GM12878 (cell line): ENCODE measurements around the gene SYNPR. TPM values are rescaled to one million over a fixed set of nuclear protein-coding genes. Genes with fewer than 3 reads are reported as not detected.

Experiments used
- ATAC-seq: fragments of 200-7000 bp; cut with Tn5 transposase; 3 replicates; pipeline ENCODE4 v1.9.1; 2020; ENCODE audit warnings: mild to moderate bottlenecking, moderate library complexity
- BruUV-seq: library from RNA; stranded (reverse); fragments of 400-500 nt; replicated peaks from 2 replicates; lab custom pipeline; 2021; lab: Mats Ljungman, UMichigan
- CTCF ChIA-PET: fragments of 300-600 bp; sonication (Branson Sonifier 250); formaldehyde crosslinking; extraction: SDS; loops from one replicate; lab custom pipeline; 2021; ENCODE audit warnings: inconsistent platforms; lab: Yijun Ruan, JAX
- POLR2A ChIA-PET: fragments of 350-600 bp; formaldehyde crosslinking; extraction: SDS; loops from one replicate; lab custom pipeline; 2021; ENCODE audit warnings: inconsistent platforms; lab: Charles Lee
- RAD21 ChIA-PET: fragments of 300-600 bp; sonication (Branson Sonifier 250); formaldehyde crosslinking; loops from one replicate; lab custom pipeline; 2023; ENCODE audit warnings: antibody characterized with exemption; ENCODE audit not compliant: unreplicated experiment; lab: Charles Lee
- SMC1A ChIA-PET: fragments of 300-600 bp; sonication (Branson Sonifier 250); formaldehyde crosslinking; loops from one replicate; lab custom pipeline; 2023; ENCODE audit not compliant: unreplicated experiment, uncharacterized antibody; lab: Charles Lee
- DNase-seq: peaks from one replicate; pipeline ENCODE4 v3.0.0-alpha.2; 2011; ENCODE audit warnings: low read depth, low spot score
- FAIRE-seq: peaks from 3 replicates; lab custom pipeline; 2011; peaks lifted over from hg19 to GRCh38; lab: Jason Lieb, UNC
- H2AFZ ChIP-seq: 2 replicates; pipeline ENCODE4 v1.6.0; 2011; ENCODE audit warnings: low read depth, low read length, control low read depth; ENCODE audit not compliant: control insufficient read depth
- H3K27ac ChIP-seq: 2 replicates; pipeline ENCODE4 v1.5.1; 2011; ENCODE audit warnings: control low read depth; ENCODE audit not compliant: control insufficient read depth, insufficient read depth
- H3K27me3 ChIP-seq, 2 experiments: replicated peaks in 1 of 2; 2 replicates each; pipeline versions ENCODE4 v1.6.0 to v1.6.1; 2011; ENCODE audit warnings: low read length in 1 of 2; ENCODE audit not compliant: control insufficient read depth in 2 of 2, insufficient read depth in 2 of 2
- H3K36me3 ChIP-seq, 2 experiments: 2 replicates each; pipeline ENCODE4 v1.5.1; 2011; ENCODE audit warnings: low read length in 1 of 2; ENCODE audit not compliant: control insufficient read depth in 2 of 2, insufficient read depth in 2 of 2
- H3K4me1 ChIP-seq: 2 replicates; pipeline ENCODE4 v1.6.1; 2011; ENCODE audit warnings: mild to moderate bottlenecking, low read length, moderate library complexity, mixed read lengths; ENCODE audit not compliant: control insufficient read depth, insufficient read depth
- H3K4me2 ChIP-seq: 2 replicates; pipeline ENCODE4 v1.6.0; 2011; ENCODE audit warnings: control low read depth; ENCODE audit not compliant: control insufficient read depth, insufficient read depth
- H3K4me3 ChIP-seq: fragments of 200-600 bp; sonication (generic); 2 replicates; pipeline ENCODE4 v1.5.1; 2016
- H3K79me2 ChIP-seq: 2 replicates; pipeline ENCODE4 v1.6.0; 2011; ENCODE audit warnings: low read length; ENCODE audit not compliant: control insufficient read depth, insufficient read depth
- H3K9ac ChIP-seq: 2 replicates; pipeline ENCODE4 v1.8.0; 2011; ENCODE audit warnings: low read length, control low read depth, mixed read lengths; ENCODE audit not compliant: control insufficient read depth, insufficient read depth
- H3K9me3 ChIP-seq: replicated peaks from 3 replicates; pipeline ENCODE4 v1.5.1; 2011; ENCODE audit warnings: mild to moderate bottlenecking, low read length; ENCODE audit not compliant: control insufficient read depth, insufficient read depth
- H4K20me1 ChIP-seq: 2 replicates; pipeline ENCODE4 v1.6.0; 2011; ENCODE audit not compliant: control insufficient read depth, insufficient read depth
- FOXM1 ChIP-seq: IDR thresholded peaks from 2 replicates; pipeline ENCODE4 v1.6.1; 2012; ENCODE audit warnings: low read depth, mild to moderate bottlenecking, inconsistent platforms, low read length, moderate library complexity
- MYB ChIP-seq: fragments of 150-350 bp; IDR thresholded peaks from 2 replicates; pipeline ENCODE4 v1.6.1; 2014; ENCODE audit warnings: mild to moderate bottlenecking, low read depth, low read length, borderline replicate concordance
- MYC ChIP-seq: IDR thresholded peaks from 2 replicates; pipeline ENCODE4 v1.6.1; 2011; ENCODE audit warnings: mild to moderate bottlenecking, low read length, moderate library complexity, inconsistent platforms; ENCODE audit not compliant: insufficient read depth, insufficient replicate concordance, insufficient read length, severe bottlenecking
- NFXL1 ChIP-seq: fragments of 450-650 bp; IDR thresholded peaks from 2 replicates; pipeline ENCODE4 v1.6.1; 2017; ENCODE audit warnings: antibody characterized with exemption, mild to moderate bottlenecking, borderline replicate concordance
- NFYB ChIP-seq: IDR thresholded peaks from 2 replicates; pipeline ENCODE4 v1.6.1; 2011; ENCODE audit warnings: low read depth, mild to moderate bottlenecking, low read length, improper control_type of control experiment, moderate library complexity; ENCODE audit not compliant: insufficient read depth
- PAX8 ChIP-seq: fragments of 450-650 bp; IDR thresholded peaks from 2 replicates; pipeline ENCODE4 v1.6.1; 2017; ENCODE audit warnings: mild to moderate bottlenecking, moderate library complexity
- RELA ChIP-seq: fragments of 450-650 bp; IDR thresholded peaks from 2 replicates; pipeline ENCODE4 v1.8.0; 2014; ENCODE audit warnings: borderline replicate concordance; ENCODE audit not compliant: partially characterized antibody
- SIX5 ChIP-seq: IDR thresholded peaks from 2 replicates; pipeline ENCODE4 v1.6.1; 2011; ENCODE audit warnings: mild to moderate bottlenecking, low read depth, low read length, moderate library complexity; ENCODE audit not compliant: severe bottlenecking
- TAF1 ChIP-seq: IDR thresholded peaks from 2 replicates; pipeline ENCODE4 v1.6.1; 2011; ENCODE audit warnings: mild to moderate bottlenecking, low read depth, low read length, borderline replicate concordance
- ZNF24 ChIP-seq: fragments of 450-650 bp; IDR thresholded peaks from 2 replicates; pipeline ENCODE4 v1.6.1; 2017; ENCODE audit warnings: antibody characterized with exemption, mild to moderate bottlenecking
- ZNF274 ChIP-seq: IDR thresholded peaks from one replicate; pipeline ENCODE4 v1.8.0; 2011; ENCODE audit not compliant: insufficient read length, insufficient read depth
- in situ Hi-C: fragments of 300-500 bp; cut with MboI; formaldehyde crosslinking; loops from 9 replicates; pipeline ENCODE4 v1.14.3; 2018; ENCODE audit warnings: mixed read lengths
- intact Hi-C: fragments of 100-400 bp; cut with micrococcal nuclease; formaldehyde crosslinking; loops from one replicate; pipeline ENCODE4 v1.14.2; 2022; ENCODE audit not compliant: unreplicated experiment
- polyA plus RNA-seq, 11 experiments: library from polyadenylated mRNA; depleted of rRNA in 4 of 11; unstranded in 6 of 11; stranded (reverse) in 5 of 11; fragments of >200 nt; fragmentation: Nextera tagmentation in 4 of 11; fragmentation: Illumina TruSeq in 1 of 11; extraction: Ambion mirVana in 4 of 11; extraction: Trizol in 1 of 11; gene quantifications; 1 replicate in 1 of 11; 2 replicates in 10 of 11; pipeline versions ENCODE4 v1.2.1 to v1.2.3, GENCODE V29; 2011 to 2016; ENCODE audit warnings: inconsistent platforms in 2 of 11, missing spikeins in 2 of 11, low read depth in 1 of 11
- total RNA-seq, 4 experiments: library from RNA; depleted of rRNA in 3 of 4; stranded (reverse); fragments of >200 nt in 3 of 4; fragmentation: Illumina TruSeq in 1 of 4; extraction: Trizol in 1 of 4; gene quantifications; 2 replicates each; pipeline versions ENCODE4 v1.2.1 to v1.2.3, GENCODE V29; 2013 to 2021
- TF ChIP-seq, protein P1 (sequence below): IDR thresholded peaks from 2 replicates; pipeline ENCODE4 v1.6.1; 2011; ENCODE audit warnings: low read depth, low read length, improper control_type of control experiment, borderline replicate concordance
- TF ChIP-seq, protein P2 (sequence below): fragments of 450-650 bp; IDR thresholded peaks from 2 replicates; pipeline ENCODE4 v1.6.1; 2017; ENCODE audit warnings: antibody characterized with exemption, mild to moderate bottlenecking, moderate library complexity
- TF ChIP-seq, protein P3 (sequence below): IDR thresholded peaks from 2 replicates; pipeline ENCODE4 v1.6.1; 2011; ENCODE audit warnings: mild to moderate bottlenecking, low read depth, low read length, moderate library complexity; ENCODE audit not compliant: insufficient replicate concordance

SYNPR gene
- total and polyA plus RNA-seq, 10 of the 15 experiments (the other 5 are each of a cell fraction or from before 2014, with no cell fraction given), result not detected

DNA sequence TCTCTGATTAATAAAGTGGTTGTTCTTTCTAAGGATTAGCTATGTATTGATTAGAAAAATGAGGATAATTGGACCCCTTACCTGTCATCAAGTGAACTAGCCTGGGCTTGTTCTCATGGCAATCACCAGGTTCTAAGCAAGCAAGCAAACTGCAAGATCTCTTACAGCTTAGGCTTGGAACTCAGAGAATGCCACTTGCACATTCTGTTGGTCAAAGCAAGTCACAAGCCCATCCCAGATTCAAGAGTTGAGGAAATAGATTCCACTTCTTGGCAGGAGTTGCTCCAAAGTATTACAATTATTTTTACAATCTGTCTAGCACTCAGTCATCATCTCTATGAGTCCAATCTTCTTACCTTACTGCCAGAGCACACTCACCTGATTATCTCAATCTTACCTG, 180.3 kb downstream of the SYNPR start:
- no peak overlapping the region for H2AFZ ChIP-seq
- FAIRE-seq (no peak), DNase-seq (no peak), ATAC-seq (no peak)
- RAD21 ChIA-PET, result no interaction called here
- no peaks in the 10 kb centered on the region for H4K20me1 ChIP-seq
- no peak overlapping the region for H3K4me2 ChIP-seq
- no peaks in the 10 kb centered on the region for H3K4me1 ChIP-seq
- no peak overlapping the region for H3K9ac ChIP-seq
- TF ChIP-seq MYB, result no peak
- in situ Hi-C loops, result no loop called here
- no peaks in the 10 kb centered on the region for H3K79me2 ChIP-seq
- no peaks in the 10 kb centered on the region for H3K27me3 ChIP-seq
- intact Hi-C loops, result no loop called here
- CTCF ChIA-PET, result no interaction called here
- POLR2A ChIA-PET, result no interaction called here
- H3K9me3 ChIP-seq, result no peaks in the 10 kb centered on the region
- H3K27ac ChIP-seq, result no peak overlapping the region
- no TSS peak for BruUV-seq
- SMC1A ChIA-PET, result no interaction called here
- H3K4me3 ChIP-seq, result no peak overlapping the region
- H3K36me3 ChIP-seq, result no peaks in the 10 kb centered on the region

DNA sequence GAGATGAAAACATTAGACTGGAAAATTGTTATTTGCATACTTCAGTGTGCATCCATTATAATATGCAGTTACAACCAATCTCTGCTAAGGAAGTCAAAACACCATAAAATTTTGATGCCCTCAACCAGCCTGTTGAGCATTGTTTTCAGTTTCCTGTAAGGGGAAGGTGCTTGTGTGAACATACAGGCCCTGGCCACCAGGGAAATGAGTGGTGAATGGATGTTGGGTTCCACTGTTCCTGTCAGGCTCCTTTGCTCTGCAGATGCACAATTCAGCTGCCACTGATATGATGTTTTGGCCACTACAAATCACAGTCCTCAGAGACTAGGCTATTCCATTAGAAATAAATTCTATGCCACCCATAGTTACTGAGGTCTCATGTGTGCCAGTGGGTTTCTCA, 184.6 kb downstream of the SYNPR start:
- H3K27me3 ChIP-seq, result no peaks in the 10 kb centered on the region
- H3K9me3 ChIP-seq, result no peaks in the 10 kb centered on the region
- DNase-seq (no peak), ATAC-seq (no peak), FAIRE-seq (no peak)
- ChIA-PET CTCF (interaction anchor here (0.9 kb wide), 1 partner anchor 12 kb away, joined by 3 read pairs; no protein-coding TSS in a partner anchor), POLR2A (no interaction called here), RAD21 (no interaction called here), SMC1A (interaction anchor here (1.1 kb wide), 1 partner anchor 19 kb away, joined by 4 read pairs; no protein-coding TSS in a partner anchor)
- BruUV-seq, result no TSS peak
- H3K4me3 ChIP-seq, result no peak overlapping the region
- no peaks in the 10 kb centered on the region for H4K20me1 ChIP-seq
- intact Hi-C loops (no loop called here), in situ Hi-C loops (no loop called here)
- H3K4me2 ChIP-seq, result no peak overlapping the region
- H3K9ac ChIP-seq, result no peak overlapping the region
- no peak overlapping the region for H3K27ac ChIP-seq
- H2AFZ ChIP-seq, result no peak overlapping the region
- H3K4me1 ChIP-seq, result no peaks in the 10 kb centered on the region
- no peaks in the 10 kb centered on the region for H3K79me2 ChIP-seq
- H3K36me3 ChIP-seq, result no peaks in the 10 kb centered on the region
- TF ChIP-seq MYC (no peak), TAF1 (no peak), RELA (no peak), ZNF274 (no peak), SIX5 (no peak), NFXL1 (no peak), MYB (no peak), FOXM1 (no peak), PAX8 (no peak), NFYB (no peak), ZNF24 (no peak)
- TF ChIP-seq, protein P1, sequence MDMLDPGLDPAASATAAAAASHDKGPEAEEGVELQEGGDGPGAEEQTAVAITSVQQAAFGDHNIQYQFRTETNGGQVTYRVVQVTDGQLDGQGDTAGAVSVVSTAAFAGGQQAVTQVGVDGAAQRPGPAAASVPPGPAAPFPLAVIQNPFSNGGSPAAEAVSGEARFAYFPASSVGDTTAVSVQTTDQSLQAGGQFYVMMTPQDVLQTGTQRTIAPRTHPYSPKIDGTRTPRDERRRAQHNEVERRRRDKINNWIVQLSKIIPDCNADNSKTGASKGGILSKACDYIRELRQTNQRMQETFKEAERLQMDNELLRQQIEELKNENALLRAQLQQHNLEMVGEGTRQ, result no peak
- TF ChIP-seq, protein P2, sequence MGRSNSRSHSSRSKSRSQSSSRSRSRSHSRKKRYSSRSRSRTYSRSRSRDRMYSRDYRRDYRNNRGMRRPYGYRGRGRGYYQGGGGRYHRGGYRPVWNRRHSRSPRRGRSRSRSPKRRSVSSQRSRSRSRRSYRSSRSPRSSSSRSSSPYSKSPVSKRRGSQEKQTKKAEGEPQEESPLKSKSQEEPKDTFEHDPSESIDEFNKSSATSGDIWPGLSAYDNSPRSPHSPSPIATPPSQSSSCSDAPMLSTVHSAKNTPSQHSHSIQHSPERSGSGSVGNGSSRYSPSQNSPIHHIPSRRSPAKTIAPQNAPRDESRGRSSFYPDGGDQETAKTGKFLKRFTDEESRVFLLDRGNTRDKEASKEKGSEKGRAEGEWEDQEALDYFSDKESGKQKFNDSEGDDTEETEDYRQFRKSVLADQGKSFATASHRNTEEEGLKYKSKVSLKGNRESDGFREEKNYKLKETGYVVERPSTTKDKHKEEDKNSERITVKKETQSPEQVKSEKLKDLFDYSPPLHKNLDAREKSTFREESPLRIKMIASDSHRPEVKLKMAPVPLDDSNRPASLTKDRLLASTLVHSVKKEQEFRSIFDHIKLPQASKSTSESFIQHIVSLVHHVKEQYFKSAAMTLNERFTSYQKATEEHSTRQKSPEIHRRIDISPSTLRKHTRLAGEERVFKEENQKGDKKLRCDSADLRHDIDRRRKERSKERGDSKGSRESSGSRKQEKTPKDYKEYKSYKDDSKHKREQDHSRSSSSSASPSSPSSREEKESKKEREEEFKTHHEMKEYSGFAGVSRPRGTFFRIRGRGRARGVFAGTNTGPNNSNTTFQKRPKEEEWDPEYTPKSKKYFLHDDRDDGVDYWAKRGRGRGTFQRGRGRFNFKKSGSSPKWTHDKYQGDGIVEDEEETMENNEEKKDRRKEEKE, result no peak
- TF ChIP-seq, protein P3, sequence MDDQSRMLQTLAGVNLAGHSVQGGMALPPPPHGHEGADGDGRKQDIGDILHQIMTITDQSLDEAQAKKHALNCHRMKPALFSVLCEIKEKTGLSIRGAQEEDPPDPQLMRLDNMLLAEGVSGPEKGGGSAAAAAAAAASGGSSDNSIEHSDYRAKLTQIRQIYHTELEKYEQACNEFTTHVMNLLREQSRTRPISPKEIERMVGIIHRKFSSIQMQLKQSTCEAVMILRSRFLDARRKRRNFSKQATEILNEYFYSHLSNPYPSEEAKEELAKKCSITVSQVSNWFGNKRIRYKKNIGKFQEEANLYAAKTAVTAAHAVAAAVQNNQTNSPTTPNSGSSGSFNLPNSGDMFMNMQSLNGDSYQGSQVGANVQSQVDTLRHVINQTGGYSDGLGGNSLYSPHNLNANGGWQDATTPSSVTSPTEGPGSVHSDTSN, result no peak
